Measurements from ENCODE around the gene GFAP.
"Not testable (repeated sequence)": the region's sequence is repeated elsewhere in the genome, so short reads cannot be mapped to it uniquely, and the experiment has no call there.

The GFAP gene

GRCh38 chr17:44915321-44915726 lies at the start of gene GFAP:
Gene GFAP (minus strand): TSS chr17:44915500. CDS start chr17:44915486, 14 bp downstream.
- no peak for DNase-seq

- no peak for DNase-seq
Measured at GRCh38 chr17:44961921-44962350, 46.6 kb upstream of the GFAP start.

- DNase-seq: no peak
Measured at GRCh38 chr17:44960691-44961090, 45.4 kb upstream of the GFAP start.

- DNase-seq: no peak
Measured at GRCh38 chr17:44959821-44960531, 44.7 kb upstream of the GFAP start.

- DNase-seq: no peak
Measured at GRCh38 chr17:44956998-44957981, 42.0 kb upstream of the GFAP start.

- no peak for DNase-seq
Measured at GRCh38 chr17:44955674-44956425, 40.5 kb upstream of the GFAP start.

GRCh38 chr17:44952946-44953475 lies 37.7 kb upstream of the GFAP start:
- no peak for DNase-seq

- DNase-seq: no peak
Measured at GRCh38 chr17:44948315-44948795, 33.1 kb upstream of the GFAP start.

GRCh38 chr17:44947461-44948314 lies 32.4 kb upstream of the GFAP start, which contains the start of gene KIF18B:
Gene KIF18B (minus strand): TSS chr17:44947773. CDS start chr17:44936344, 11,429 bp downstream.
- peak; percentile 95 for DNase-seq

GRCh38 chr17:44945652-44946051 lies 30.4 kb upstream of the GFAP start:
- DNase-seq: not testable (repeated sequence)

- no peak for DNase-seq
Measured at GRCh38 chr17:44942456-44942855, 27.2 kb upstream of the GFAP start.

GRCh38 chr17:44941712-44942331 lies 26.5 kb upstream of the GFAP start:
- no peak for DNase-seq

GRCh38 chr17:44940768-44941167 lies 25.5 kb upstream of the GFAP start:
- DNase-seq: no peak

GRCh38 chr17:44940317-44940716 lies 25.0 kb upstream of the GFAP start:
- no peak for DNase-seq

GRCh38 chr17:44935116-44935515 lies 19.8 kb upstream of the GFAP start:
- DNase-seq: no peak

GRCh38 chr17:44934745-44935105 lies 19.4 kb upstream of the GFAP start:
- DNase-seq: no peak

GRCh38 chr17:44933824-44934744 lies 18.8 kb upstream of the GFAP start:
- no peak for DNase-seq

GRCh38 chr17:44932787-44933097 lies 17.4 kb upstream of the GFAP start:
- DNase-seq: no peak

- DNase-seq: no peak
Measured at GRCh38 chr17:44932096-44932786, 16.9 kb upstream of the GFAP start.

GRCh38 chr17:44931376-44931775 lies 16.1 kb upstream of the GFAP start:
- DNase-seq: no peak
